Ureter (tissue), 1 donor: Measurements from ENCODE around the gene ZNF570. TPM values are rescaled to one million over a fixed set of nuclear protein-coding genes. Genes with fewer than 3 reads are reported as not detected.

Experiments used
- DNase-seq: peaks from one replicate; pipeline ENCODE4 v3.0.0-alpha.2; 2020; ENCODE audit warnings: low spot score
- total RNA-seq: library from RNA; stranded (reverse); gene quantifications from one replicate; pipeline ENCODE4 v1.2.4, GENCODE V29; 2023
- donor health status: DM: yes; HTN: yes; CAD: no.

Gene ZNF570
- total RNA-seq, result 6.9 TPM

DNA sequence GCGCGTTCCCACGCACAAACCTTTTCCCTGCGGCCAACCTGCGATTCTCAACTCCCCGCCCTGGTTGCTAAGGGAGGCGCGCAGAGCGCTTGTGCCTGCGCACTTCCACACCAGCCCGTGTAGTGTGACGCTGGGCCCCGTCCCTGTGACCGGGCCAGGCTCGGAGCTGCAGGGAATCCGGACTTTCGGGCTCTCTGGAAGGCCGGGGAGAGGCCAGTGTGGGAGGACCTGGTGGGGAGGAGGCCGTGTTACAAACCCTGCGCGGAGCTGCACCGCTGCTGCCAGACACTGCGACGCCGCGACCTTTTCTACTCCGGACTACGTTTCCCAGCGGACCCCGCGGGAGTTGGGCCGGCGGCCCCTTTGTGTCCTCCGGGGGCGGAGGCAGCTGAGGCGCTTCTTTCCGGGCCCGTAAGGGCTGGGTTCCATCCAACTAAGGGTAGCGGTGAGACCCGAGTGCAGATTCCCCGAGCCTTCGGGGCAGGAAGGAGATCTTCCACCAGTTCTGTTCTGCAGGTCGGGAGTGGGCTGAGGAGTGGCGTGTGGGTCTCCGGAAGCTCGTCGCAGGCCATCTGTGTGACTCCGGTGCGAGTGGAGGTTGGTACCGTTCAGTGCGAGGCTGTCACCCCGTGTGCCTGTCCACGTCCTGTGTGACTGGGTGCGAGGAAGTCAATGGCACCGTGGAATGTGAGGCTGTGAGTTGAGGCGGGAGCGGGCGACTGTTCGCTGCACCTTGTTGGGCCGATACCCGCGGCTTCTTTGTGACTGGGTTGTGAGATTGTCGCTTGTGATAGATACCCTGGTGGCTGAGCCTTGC, at the start of gene ZNF570:
TSS of gene ZNF570 (plus strand) at position 396 of the 817 bp plus-strand sequence. CDS start 999 bp downstream, outside the sequence.
- peak; percentile 92 for DNase-seq

DNA sequence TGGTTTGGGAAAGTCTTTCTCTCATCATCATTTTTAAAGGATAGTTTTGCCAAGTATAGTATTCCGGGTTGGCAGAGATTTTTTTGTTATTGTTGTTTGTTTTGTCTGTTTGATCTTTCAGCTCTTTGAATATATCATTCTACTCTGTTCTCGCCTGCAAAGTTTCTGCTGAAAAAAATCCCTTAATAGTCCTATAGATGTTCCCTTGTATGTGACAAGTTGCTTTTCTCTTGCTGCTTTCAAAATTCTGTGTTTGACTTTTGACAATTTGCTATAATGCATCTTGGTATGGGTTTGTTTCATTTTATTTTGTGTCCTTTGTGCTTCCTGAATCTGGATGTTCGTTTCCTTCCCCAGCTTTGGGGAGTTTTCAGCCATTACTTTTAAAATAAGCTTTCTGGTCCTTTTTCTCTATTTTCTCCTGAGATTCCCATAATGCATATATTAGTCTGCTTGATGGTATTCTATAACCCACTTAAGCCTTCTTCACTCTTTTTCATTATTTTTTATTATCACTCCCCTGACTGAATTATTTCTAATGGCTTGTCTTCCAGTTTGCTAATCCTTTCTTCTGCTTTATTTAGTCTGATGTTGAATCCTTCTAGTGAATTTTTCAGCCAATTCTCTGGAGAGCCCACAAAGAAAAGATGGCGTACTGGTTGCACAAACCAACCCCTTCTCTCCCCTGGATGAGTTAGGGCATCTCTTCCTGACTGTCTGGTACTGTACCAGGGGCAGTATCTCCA, 16.5 kb upstream of the ZNF570 start:
- DNase-seq, result no peak

DNA sequence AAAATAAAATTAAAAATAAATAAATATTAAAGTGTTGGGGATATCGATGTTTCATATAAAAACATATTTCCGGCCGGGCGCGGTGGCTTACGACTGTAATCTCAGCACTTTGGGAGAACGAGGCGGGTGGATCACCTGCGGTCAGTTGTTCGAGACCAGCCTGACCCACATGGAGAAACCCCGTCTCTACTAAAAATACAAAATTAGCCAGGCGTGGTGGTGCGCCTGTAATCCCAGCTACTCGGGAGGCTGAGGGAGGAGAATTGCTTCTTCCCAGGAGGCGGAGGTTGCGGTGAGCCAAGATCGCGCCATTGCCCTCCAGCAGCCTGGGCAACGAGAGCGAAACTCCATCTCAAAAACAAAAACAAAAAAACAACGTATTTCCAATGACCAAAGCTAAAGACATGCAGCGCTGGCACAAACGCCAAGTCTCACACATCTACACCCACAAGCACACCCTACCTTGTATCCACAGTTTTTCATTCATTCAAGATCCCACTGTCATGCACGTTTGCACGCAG, 2.8 kb upstream of the ZNF570 start:
- no peak for DNase-seq

DNA sequence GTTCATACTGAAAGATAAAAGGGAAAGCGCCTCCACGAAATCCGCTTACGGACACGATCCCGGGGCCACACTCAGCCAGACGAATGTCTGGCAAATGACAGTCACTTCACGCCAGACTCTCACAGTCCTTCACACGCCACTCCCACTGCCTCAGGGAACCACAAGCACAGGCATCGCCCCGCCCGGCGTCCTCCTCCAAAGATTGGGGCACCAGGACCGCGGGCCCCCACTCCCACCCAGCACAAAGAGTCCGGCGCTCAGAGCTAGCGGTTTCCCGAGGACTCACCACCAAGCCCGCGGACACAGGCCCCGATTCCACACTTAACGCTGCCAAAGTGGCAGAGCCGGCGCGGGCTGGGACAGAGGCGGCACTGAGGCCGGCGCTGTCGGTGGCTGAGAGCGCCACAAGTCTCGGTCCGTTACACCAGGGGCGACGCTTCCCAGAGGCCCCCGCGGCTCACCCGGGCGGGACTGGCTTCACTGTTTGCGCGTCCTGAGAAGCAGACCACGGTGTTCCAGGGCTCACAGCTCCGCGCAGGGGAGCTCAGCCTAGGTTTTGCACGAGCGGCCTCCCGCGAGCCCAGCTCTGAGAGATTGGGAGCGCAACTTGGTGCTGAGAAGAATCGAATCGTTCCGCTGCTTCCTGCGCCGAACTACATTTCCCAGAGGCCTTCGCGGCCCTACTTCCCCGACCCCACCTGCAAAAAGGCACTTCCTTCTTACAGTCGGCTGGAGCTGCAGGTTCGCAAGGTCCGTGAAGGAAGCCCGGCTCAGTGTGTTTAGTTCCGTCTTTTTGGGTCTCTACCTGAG, 2.2 kb upstream of the ZNF570 start, which contains the start of gene ZNF569:
TSS of gene ZNF569 (minus strand) at position 647 of the 810 bp plus-strand sequence. CDS start 22,523 bp downstream, outside the sequence.
- peak; percentile 91 for DNase-seq

DNA sequence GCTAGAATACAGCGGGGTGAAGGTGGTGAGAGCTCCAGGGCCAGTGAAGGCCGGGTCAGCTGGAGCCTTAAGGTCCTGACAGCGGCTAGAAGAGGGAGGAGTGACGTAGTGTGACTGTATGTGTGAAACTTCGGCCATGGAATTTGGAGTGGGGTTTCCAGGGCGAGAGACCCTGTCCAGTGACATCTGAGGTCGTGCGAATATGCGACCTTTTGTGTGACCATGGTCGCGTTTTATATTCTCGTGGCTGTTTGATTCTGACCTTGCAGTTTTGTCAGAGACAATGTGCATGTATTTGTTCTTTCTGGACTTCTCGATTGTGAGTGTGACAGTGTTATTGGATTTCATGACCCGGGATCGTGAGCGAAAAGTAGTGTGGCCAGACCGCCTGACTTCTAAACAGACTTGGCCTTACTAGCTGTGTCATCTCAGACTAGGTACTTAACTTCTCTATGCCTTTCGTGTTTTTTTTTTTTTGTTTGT, 1.5 kb upstream of the ZNF570 start:
- DNase-seq, result no peak

DNA sequence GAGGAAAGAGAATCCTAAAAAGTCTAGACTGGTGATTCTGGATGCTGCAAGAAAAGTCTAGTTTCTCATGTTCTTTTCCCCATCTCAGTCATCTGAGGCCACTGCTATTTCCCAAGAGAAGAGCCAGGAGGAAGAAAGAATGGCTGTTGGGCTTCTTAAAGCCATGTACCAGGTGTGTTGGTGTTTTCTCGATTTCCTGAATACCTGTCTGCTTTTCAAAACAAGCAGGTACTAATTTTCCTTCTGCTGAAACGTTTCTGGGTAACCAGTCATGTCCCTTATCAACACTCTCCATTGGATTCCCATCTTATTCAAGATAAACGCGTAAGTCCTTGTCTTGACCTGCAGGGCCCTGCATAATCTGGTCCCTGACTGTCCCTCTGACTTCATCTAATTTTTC, 1.1 kb downstream of the ZNF570 start:
- DNase-seq, result no peak

DNA sequence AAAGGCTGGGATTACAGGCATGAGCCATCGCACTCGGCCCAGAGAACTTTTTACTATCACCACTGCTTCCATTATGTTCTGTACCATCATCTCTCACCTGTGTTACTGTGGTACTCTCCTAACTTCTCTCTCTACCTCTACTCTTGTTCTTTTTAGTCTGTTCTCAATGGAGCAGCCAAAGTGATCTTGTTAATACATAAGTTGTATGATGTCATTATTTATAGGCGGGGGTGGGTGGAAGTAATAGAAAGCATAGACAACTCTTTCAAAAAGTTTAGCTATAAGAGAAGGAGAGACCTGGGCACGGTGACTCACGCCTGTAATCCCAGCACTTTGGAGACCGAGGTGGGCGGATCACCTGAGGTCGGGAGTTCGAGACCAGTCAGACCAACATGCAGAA, 3.0 kb downstream of the ZNF570 start:
- no peak for DNase-seq

DNA sequence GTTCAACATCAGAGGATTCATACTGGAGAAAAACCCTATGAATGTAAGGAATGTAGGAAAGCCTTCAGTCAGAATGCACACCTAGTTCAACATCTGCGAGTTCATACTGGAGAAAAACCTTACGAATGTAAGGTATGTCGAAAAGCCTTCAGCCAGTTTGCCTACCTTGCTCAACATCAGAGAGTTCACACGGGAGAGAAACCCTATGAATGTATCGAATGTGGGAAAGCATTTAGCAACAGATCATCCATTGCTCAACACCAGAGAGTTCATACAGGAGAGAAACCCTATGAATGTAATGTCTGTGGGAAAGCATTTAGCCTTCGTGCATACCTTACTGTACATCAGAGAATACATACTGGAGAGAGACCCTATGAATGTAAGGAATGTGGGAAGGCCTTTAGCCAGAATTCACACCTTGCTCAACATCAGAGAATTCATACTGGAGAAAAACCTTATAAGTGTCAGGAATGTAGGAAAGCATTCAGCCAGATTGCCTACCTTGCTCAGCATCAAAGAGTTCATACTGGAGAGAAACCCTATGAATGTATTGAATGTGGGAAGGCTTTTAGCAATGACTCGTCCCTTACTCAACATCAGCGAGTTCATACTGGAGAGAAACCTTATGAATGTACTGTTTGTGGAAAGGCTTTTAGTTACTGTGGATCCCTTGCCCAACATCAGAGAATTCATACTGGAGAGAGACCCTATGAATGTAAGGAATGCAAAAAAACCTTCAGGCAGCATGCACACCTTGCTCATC, 15.4 kb downstream of the ZNF570 start:
- no peak for DNase-seq

DNA sequence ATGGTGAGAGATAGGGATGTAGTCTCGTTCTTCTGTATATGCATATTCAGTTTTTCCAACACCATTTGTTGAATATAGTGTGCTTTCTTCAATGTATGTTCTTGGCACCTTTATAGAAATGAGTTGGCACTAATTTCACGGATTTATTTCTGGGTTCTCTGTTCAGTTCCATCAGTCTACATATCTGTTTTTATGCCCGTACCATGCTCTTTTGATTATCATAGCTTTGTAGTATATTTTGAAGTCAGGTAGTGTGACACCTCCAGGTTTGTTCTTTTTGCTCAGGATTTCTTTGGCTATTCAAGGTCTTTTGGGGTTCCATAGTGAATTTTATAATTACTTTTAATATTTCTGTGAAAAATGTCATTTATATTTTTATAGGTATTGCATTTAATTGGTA, 23.1 kb downstream of the ZNF570 start:
- no peak for DNase-seq

DNA sequence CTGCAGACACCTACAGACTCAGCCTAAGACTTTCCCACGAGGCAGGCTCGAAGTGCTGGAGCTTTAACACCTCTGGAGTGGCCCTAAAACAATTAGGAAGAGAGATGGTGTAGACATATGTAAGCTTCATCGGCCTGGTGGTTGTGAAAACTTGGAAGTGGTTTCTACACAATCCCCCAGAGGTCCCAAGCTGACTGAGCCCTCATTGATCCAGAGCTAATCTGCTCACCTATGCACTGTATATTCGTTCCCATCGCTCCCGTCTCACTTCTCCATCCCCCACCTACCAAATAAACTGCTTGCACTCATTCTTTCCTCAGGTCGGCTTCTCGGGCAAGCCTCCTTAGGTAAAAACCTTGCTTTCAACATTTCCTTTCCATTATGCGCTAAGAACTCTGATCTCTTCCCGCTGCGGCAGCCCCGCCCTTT, 36.8 kb downstream of the ZNF570 start:
- no peak for DNase-seq

DNA sequence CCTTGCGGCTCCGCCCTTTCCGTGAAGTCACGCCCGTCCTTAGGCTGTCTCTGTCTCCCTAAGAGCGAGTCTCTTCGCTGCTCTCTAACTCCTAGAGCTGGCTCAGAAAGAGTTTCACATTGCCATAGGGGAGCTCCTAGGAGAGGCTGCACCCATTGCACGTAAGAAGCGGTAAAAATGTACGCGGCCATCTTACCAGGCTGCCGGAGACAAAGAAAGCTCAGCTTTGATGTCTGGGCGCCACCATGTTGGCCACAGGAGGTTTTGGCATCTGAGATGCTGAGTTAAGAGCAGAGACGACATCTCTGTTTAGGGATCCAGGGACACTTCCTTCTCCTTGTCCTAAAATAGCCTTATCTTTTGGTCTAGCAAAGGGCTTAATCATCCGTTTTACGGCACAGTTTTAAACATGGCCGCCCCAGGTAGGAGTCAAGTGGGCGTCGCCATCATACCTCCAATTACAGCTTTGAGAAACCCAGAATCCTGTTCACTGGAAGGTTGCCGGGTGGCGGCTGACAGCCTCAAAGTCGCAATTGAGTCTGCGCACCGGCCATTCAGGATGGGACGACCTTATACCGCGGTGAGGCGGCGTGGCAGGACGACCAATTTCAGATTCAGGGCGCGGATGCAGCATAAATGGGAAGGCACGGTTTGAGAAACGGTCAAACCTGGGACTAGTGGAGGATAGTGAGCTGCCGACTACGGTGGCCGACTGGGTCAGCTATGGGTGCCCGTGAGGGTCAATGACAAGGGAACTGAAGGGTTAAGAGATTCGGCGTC, 37.4 kb downstream of the ZNF570 start, which contains the start of gene ZNF793:
TSS of gene ZNF793 (plus strand) at position 553 of the 780 bp plus-strand sequence. CDS start 16,501 bp downstream, outside the sequence.
- peak; percentile 89 for DNase-seq

DNA sequence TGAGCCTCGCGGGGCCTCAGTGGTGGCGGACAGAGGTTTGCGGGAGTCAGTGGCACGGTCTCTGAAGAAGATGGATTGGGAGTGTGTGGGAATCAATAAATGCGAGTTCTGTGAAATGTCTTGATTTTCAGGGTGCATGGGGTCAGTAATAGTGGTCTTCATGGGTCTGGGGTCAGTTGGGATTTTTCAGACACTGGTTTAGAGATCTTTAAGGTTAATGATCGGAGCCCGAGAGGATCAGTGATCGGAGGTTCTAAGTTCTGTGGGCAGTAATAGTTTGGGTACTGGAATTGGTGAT, 38.0 kb downstream of the ZNF570 start:
- DNase-seq, result no peak

DNA sequence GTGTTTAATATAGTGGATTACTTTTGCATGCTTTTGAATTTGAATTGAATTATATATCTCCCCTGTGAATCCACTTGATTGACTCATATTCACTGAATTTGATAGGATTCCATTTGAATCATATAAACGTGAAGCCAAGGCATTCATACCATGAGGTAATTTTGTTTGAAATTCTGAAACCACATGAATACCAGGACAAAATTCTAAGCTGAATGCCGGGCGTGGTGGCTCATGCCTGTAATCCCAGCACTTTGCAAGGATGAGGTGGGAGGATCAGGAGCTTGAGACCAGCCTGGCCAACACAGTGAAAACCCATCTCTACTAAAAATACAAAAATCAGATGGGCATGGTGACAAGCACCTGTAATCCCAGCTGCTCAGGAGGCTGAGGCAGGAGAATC, 42.0 kb downstream of the ZNF570 start:
- no peak for DNase-seq

DNA sequence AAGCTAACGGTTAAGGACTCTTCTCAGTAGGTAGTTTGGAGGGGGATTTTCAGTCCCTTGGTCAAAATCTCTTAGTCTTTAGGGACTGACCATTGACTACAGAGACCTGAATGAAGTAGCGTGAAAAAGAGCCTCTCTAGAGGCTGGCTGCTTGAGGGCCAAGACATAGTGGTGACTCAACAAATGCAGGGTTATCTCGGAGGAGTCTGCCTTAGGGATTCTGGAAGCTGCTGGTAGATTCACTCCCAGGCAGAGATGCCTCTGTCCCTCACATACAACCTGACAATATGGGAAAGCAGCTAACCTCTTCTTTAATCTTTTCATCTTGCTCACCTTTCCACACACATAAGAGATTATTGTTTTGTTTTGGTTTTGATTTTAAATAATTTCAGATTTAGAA, 42.7 kb downstream of the ZNF570 start:
- DNase-seq, result no peak

DNA sequence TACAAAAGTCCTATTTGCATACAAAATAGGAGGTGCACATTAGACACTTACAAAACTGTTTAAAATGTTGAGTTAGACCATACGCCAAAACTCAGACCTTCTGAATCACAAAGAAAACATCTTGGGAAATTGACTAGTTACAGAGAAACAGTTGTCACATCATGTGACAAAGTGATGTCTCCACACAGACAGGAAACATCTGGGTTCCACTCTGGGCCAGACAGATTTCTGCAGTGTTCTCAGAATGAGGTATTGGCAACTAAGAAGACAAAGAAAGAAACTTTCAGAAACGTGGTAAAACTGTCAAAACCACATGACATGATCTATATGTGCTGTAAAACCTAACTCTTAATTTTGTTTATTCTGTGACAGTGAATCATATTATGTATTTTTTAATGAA, 44.2 kb downstream of the ZNF570 start:
- DNase-seq, result no peak

DNA sequence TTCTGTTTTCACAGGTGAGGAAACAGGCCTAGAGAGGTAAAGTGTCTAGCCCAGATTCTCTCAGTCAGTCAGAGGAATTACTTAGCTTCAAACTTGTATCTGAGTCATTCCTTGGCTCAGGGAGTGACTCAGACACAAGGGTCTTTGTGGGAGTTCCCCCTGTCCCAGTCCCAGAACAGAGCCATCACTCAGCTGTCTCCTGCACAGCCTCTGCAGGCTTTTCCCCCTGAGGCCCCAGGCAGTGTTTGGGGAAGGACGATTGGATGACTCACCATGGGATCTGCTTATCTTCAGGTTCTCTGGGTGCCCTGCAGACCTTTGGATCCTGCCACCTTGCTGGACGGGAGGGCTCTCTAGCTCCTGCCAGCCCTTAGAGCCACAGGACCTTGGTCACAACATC, 50.7 kb downstream of the ZNF570 start:
- DNase-seq, result no peak

DNA sequence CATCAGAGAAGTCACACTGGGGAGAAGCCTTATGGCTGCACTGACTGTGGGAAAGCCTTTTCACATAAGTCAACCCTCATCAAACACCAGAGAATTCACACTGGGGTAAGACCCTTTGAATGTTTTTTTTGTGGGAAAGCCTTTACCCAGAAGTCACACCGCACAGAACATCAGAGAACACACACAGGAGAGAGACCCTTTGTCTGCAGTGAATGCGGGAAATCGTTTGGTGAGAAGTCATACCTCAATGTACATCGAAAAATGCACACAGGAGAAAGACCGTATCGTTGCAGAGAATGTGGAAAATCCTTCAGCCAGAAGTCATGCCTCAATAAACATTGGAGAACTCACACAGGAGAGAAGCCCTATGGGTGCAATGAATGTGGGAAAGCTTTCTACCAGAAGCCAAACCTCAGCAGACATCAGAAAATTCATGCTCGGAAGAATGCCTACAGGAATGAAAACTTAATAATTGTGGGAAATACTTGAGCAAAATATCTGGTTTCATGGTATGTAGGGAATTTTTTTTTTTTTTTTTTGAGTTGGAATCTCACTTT, 68.3 kb downstream of the ZNF570 start:
- DNase-seq, result no peak
